NB4 (cell line): Measurements from ENCODE around the gene OR4D1.

Experiments
- CTCF ChIP-seq: IDR thresholded peaks from one replicate; pipeline ENCODE4 v1.5.1; 2012; ENCODE audit warnings: low read depth, low read length
- MAX ChIP-seq: IDR thresholded peaks from 2 replicates; pipeline ENCODE4 v1.6.1; 2011; ENCODE audit warnings: low read depth, low read length
- POLR2A ChIP-seq: IDR thresholded peaks from 2 replicates; pipeline ENCODE4 v1.6.1; 2011; ENCODE audit warnings: mild to moderate bottlenecking; ENCODE audit not compliant: insufficient read length; ENCODE audit errors: extremely low read depth

DNA sequence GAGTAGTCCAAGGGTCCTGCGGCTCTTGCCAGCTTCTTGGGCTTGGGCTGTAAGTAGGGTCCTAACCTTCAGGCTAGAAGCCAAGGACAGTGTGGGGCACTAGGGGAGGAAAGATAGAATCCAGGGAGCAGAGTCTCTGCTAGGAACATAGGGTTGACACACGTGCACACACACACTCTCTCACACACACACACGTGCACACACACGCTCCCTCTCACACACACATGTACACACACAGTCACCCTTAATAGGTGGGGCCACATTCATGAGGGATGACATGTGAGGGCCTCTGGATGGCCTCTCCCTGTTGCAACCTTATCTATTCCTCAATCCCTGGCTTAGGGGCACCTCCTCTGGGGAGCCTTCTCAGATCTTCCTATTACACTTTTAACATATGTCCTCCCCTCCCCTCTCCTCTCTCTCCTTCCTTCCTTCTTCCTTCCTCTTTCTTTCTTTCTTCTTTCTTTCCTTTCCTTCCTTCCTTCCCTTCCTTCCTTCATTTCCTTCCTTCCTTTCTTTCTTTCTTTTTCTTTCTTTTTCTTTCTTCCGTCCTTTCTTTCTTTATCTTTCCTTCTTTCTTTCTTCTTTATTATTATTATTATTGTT lies 47.4 kb downstream of the OR4D1 start:
- TF ChIP-seq CTCF, result no peak
- no peak for TF ChIP-seq POLR2A
- TF ChIP-seq MAX, result no peak
